ENCODE data around the gene MLLT6.
A peak's percentile ranks its signal among the peaks of the same experiment; 100 is the strongest.

The MLLT6 gene

GRCh38 chr17:38709104-38709820 lies 4.2 kb downstream of the MLLT6 start:
- no peak for DNase-seq

DNA sequence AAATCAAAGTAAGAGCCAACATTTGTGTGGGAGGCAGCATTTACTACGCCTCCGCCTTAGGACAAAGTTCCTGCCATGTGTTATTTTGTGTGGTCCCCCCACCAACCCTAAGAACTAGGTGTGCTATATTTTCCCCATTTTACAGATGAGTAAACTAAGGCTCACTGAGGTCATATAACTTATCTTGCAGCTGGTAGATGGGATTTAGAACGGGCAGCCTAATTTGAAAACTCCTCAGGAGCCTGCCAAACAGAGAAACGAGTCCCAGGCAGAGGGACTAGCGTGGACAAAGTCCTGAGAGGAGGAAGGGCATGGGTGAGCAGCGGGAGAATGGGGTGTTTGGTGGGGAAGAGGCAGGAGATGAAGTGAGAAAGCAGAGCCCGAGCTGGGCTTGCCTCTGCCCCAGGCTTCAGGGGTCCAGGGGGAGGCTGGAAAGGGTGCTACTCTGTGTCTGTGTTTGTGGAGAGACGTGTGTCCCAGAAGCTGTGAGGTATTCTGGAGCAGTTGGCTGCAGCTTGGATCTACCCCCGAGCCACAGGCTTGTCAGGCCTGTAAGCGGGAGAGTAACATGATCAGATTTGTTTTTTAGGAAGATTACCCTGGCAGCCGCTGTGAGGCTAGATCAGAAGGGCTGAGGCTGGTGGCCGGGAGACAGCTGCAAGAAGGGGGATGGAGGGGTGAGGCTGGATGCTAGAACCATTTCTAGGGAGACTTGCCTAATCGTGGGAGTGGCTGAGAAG lies 5.0 kb downstream of the MLLT6 start:
- DNase-seq = no peak

DNA sequence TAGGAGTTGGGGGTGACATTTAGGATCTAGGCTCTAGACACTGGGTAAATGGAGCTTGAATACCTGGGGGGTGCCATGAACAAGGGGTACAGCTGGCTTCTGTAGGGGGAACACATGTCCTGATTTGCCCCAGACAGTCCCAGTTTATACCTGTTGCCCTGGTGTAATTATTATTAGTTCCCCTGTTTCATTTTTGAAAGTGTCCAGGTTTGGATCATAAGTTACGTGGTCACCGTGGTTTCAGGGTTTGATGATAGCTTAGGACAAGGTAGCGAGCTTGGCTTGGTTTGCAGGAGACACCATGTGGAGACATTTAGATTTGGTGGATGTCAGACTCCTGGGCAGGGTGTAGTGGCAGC lies 5.5 kb downstream of the MLLT6 start:
- DNase-seq = no peak

- DNase-seq = no peak
Measured at GRCh38 chr17:38710985-38711384, 5.9 kb downstream of the MLLT6 start.

GRCh38 chr17:38711792-38712571 lies 6.9 kb downstream of the MLLT6 start:
- no peak for DNase-seq

DNA sequence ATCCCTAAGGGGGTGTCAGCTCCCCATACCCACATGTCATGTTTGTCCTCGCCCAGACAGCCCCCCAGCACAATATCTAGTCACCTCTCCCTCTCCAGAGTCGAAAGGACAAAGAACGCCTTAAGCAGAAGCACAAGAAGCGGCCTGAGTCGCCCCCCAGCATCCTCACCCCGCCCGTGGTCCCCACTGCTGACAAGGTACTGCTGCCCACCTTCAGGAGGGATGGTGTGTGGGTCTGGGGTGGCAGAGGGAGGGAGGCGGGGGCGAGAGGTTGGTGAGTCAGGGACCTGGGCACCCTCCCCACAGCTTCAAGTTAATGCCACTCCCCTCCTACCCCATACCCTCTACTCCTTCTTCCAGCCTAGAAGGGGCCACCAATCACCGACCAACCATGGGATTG lies 7.5 kb downstream of the MLLT6 start:
- DNase-seq = no peak

DNA sequence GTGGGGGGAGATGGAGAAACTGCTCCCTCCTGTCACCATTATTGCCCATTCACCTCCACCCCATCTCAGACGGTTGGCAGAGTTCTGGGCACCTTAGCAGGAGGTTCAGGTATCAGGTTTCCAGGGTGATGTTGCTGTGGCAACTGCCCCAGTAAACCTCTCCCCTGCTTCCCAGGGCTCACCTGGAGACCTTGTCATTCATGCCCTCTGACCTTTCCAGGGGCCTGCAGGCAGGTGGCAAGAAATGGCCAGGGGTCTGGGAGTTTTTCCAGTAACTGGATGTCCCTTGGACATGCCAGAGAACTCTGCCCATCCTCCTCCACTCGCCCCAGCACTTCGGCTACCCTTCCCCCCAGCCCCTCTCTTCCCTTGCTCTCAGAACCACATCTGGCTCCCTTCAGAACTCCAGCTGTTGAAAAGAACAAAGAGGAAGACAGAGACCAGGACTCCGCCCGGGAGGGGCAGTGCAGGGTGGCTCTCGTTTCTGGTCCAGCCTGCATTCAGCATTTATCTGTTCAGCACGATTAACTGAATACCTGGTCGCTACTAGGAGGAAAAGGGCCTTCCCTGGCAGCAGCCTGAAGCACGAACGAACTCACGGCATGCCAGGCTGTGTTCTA lies 8.5 kb downstream of the MLLT6 start:
- no peak for DNase-seq

GRCh38 chr17:38715216-38715943 lies 10.3 kb downstream of the MLLT6 start:
- no peak for DNase-seq

- no peak for DNase-seq
Measured at GRCh38 chr17:38716368-38717005, 11.4 kb downstream of the MLLT6 start.

DNA sequence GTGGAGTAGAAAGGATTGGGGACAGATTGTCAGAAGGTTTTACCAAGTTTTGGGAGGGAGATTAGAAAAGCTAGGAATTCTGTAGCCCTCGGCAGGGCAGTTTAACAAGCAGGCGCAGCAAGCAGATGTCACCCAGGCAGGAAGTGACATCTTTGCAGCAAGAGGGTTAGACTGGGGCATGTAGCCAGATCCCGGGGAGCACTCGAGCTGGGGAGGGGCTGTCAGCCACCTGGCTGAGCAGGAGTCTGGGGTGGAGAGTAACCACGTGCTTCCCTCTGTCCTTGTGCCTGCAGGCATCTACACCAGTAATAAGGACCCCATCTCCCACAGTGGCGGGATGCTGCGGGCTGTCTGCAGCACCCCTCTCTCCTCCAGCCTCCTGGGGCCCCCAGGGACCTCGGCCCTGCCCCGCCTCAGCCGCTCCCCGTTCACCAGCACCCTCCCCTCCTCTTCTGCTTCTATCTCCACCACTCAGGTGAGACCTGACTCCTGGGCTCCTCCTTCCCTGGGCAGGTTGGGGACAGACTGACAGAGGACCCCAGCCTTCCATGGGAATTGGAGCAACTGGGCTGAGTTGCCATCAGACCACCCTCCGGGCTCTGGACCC lies 12.2 kb downstream of the MLLT6 start:
- no peak for DNase-seq

GRCh38 chr17:38719289-38719942 lies 14.3 kb downstream of the MLLT6 start:
- DNase-seq = no peak

DNA sequence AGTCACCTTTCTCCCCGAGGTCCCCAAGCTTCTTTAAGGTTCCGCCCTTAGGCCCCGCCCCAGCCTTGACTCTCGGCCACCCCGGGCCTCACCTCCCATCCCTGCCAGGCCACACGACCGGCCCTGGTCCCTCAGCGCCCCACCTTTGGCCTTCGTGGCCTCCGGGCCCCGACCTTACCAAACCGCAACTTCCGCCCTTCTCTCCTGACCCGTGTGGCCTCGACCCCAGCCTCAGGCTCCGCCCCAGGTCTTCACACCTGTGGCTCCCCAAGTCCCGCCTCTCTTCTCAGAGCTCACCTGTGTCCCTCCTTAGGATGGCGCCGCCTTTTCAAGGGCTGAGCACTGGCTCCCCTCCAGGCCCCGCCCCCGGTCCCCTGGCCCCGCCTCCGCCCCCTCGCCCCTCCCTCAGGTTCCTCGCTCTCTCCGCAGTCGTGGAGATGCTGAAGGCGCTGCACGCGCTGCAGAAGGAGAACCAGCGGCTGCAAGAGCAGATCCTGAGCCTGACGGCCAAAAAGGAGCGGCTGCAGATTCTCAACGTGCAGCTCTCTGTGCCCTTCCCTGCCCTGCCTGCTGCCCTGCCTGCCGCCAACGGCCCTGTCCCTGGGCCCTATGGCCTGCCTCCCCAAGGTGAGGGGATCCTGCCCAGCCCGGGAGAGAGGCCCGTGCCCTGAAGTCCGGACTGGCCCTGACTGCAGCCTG lies 15.0 kb downstream of the MLLT6 start:
- DNase-seq = no peak

- no peak for DNase-seq
Measured at GRCh38 chr17:38720941-38721340, 15.9 kb downstream of the MLLT6 start.

DNA sequence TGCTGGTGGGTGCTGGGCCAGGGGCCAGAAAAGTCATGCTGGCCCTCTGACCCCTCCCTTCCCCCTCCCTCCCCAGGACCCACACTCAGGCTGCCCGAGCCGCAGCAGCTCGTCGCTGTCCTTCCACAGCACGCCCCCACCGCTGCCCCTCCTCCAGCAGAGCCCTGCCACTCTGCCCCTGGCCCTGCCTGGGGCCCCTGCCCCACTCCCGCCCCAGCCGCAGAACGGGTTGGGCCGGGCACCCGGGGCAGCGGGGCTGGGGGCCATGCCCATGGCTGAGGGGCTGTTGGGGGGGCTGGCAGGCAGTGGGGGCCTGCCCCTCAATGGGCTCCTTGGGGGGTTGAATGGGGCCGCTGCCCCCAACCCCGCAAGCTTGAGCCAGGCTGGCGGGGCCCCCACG lies 16.7 kb downstream of the MLLT6 start:
- no peak for DNase-seq

DNA sequence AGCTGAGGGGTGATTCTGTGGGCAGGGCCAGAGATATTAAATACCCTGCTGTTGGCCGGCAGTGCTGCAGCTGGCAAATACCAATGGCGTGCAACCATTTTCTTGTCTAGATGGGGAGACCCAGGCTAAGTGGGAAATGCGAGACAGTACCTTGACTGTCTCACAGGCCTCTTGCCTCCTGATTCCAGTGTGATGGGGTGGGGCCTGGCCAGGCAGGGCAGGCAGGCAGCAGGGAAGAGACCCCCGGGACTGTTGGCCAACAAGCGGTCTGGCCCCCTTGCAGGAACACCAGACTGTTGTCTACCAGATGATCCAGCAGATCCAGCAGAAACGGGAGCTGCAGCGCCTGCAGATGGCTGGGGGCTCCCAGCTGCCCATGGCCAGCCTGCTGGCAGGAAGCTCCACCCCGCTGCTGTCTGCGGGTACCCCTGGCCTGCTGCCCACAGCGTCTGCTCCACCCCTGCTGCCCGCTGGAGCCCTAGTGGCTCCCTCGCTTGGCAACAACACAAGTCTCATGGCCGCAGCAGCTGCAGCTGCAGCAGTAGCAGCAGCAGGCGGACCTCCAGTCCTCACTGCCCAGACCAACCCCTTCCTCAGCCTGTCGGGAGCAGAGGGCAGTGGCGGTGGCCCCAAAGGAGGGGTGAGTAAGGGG lies 19.4 kb downstream of the MLLT6 start:
- no peak for DNase-seq

GRCh38 chr17:38725066-38725465 lies 20.0 kb downstream of the MLLT6 start:
- no peak for DNase-seq

GRCh38 chr17:38726145-38726544 lies 21.1 kb downstream of the MLLT6 start:
- DNase-seq = peak; percentile 7

DNA sequence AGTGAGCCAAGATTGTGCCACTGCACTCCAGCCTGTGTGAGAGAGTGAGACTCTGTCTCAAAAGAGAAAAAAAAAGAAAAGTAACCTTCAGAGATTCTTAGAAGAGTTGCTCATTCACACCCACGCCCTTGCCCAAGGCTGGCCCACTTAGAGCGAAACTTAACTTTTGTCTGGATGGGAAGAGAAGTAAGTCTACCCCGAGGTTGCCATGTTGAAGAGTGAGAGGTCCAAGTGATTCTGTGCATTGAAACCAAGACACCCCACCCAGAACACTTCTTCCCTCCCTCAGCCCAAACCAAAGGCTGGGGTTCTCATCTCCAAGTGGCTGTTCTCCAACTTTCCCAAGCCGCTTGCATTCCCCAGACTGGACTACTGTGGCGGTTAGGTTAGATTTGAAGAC lies 22.7 kb downstream of the MLLT6 start:
- DNase-seq = no peak

DNA sequence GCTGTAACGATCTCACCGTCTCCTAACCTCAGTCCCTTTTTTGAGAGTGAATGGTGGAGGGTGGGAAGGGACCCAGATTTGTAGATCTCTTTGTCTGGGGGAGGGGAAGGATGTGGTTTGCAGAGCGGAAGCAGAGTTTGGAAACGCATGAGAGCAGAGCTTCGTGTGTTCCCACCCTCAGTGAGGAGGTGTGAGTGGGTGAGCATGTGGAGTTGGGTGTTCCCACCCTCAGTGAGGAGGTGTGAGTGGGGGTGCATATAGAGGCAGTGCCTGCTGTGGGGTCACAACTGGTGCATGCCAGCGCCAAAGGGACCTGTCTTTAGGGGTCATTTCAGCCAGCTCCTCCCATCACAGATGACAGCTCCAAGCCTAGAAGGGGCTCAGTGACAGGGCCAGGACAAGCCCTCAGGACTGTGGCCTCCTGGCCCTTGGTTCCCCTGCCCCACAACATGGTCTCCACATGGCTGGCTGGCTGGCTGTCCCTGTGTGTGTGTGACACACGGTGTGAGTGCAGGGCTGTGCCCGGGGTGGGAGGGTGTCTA lies 23.3 kb downstream of the MLLT6 start:
- DNase-seq = no peak

Data from NCI-H2227 treated with DMSO at 0.1 percent for 48 hours (cell line).